Measurements from ENCODE around the gene PRICKLE4. TPM values are rescaled to one million over a fixed set of nuclear protein-coding genes. Genes with fewer than 3 reads are reported as not detected.

Gene PRICKLE4
- total RNA-seq, 1 donor = not detected

DNA sequence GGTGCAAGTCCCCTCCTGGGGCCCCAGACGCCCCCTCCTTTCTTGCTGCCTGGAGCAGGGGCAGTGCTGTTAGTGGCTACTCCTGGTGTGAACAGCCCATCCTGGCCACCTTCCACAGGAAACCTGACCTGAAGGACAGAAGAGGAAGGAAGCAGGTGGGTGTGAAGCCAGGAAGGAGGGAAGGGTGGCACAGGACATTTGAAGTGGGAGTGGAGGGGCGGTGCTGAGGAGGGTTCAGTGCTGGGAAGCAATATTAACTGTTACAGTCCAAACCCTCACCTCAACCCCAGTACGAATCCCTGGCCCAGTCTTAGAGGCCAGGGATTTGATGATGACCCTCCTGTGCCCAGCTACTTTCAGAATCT, 766 bp downstream of the PRICKLE4 start:
- H3K9me3 ChIP-seq (ENCODE audit: low read depth, low read length) = no peaks in the 10 kb centered on the region
- H4K20me1 ChIP-seq (ENCODE audit: insufficient read depth, low read length) = no peaks in the 10 kb centered on the region
- TF ChIP-seq, protein P1, sequence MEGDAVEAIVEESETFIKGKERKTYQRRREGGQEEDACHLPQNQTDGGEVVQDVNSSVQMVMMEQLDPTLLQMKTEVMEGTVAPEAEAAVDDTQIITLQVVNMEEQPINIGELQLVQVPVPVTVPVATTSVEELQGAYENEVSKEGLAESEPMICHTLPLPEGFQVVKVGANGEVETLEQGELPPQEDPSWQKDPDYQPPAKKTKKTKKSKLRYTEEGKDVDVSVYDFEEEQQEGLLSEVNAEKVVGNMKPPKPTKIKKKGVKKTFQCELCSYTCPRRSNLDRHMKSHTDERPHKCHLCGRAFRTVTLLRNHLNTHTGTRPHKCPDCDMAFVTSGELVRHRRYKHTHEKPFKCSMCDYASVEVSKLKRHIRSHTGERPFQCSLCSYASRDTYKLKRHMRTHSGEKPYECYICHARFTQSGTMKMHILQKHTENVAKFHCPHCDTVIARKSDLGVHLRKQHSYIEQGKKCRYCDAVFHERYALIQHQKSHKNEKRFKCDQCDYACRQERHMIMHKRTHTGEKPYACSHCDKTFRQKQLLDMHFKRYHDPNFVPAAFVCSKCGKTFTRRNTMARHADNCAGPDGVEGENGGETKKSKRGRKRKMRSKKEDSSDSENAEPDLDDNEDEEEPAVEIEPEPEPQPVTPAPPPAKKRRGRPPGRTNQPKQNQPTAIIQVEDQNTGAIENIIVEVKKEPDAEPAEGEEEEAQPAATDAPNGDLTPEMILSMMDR (IDR thresholded peaks at IDR 0.05; ENCODE audit: extremely low read depth, low read depth, low read length) = no peak
- DNase-seq (ENCODE audit: insufficient read length, low spot score, missing footprints) = peak; percentile 78
- no peak overlapping the region for H3K4me3 ChIP-seq (ENCODE audit: insufficient read depth, low read length)
- H3K27ac ChIP-seq (ENCODE audit: low read depth, low read length) = no peak overlapping the region
- H2AFZ ChIP-seq (ENCODE audit: low read length) = peak overlapping the region; percentile 84
- H3K79me2 ChIP-seq (ENCODE audit: insufficient read depth, low read length) = peaks cover 7% of the 10 kb centered on the region
- H3K27me3 ChIP-seq (ENCODE audit: insufficient read depth, low read length) = no peaks in the 10 kb centered on the region
- peaks cover 13% of the 10 kb centered on the region for H3K36me3 ChIP-seq (ENCODE audit: insufficient read depth, low read length)
- peaks cover 21% of the 10 kb centered on the region for H3K4me1 ChIP-seq (ENCODE audit: insufficient read depth, low read length)
- peak overlapping the region; percentile 89 for H3K4me2 ChIP-seq (ENCODE audit: insufficient read depth, low read length)

- H3K79me2 ChIP-seq (ENCODE audit: insufficient read depth, low read length) = peaks cover 12% of the 10 kb centered on the region
- no peaks in the 10 kb centered on the region for H4K20me1 ChIP-seq (ENCODE audit: insufficient read depth, low read length)
- no peak overlapping the region for H3K4me3 ChIP-seq (ENCODE audit: insufficient read depth, low read length)
- H3K4me1 ChIP-seq (ENCODE audit: insufficient read depth, low read length) = peaks cover 21% of the 10 kb centered on the region
- TF ChIP-seq, protein P1 (IDR thresholded peaks at IDR 0.05; ENCODE audit: extremely low read depth, low read depth, low read length) = no peak
- no peaks in the 10 kb centered on the region for H3K36me3 ChIP-seq (ENCODE audit: insufficient read depth, low read length)
- H3K9me3 ChIP-seq (ENCODE audit: low read depth, low read length) = no peaks in the 10 kb centered on the region
- H3K4me2 ChIP-seq (ENCODE audit: insufficient read depth, low read length) = no peak overlapping the region
- no peak overlapping the region for H2AFZ ChIP-seq (ENCODE audit: low read length)
- no peak overlapping the region for H3K27ac ChIP-seq (ENCODE audit: low read depth, low read length)
- DNase-seq (ENCODE audit: insufficient read length, low spot score, missing footprints) = peak; percentile 69
- H3K27me3 ChIP-seq (ENCODE audit: insufficient read depth, low read length) = no peaks in the 10 kb centered on the region
These were observed 2.7 kb downstream of the PRICKLE4 start for GRCh38 chr6:41783106-41783780.

GRCh38 chr6:41784581-41785171, 4.1 kb downstream of the PRICKLE4 start:
- Histone ChIP-seq H3K79me2 (ENCODE audit: insufficient read depth, low read length) (peaks cover 17% of the 10 kb centered on the region), H2AFZ (ENCODE audit: low read length) (no peak overlapping the region), H3K4me2 (ENCODE audit: insufficient read depth, low read length) (no peak overlapping the region), H3K4me1 (ENCODE audit: insufficient read depth, low read length) (peaks cover 13% of the 10 kb centered on the region), H4K20me1 (ENCODE audit: insufficient read depth, low read length) (no peaks in the 10 kb centered on the region), H3K36me3 (ENCODE audit: insufficient read depth, low read length) (peaks cover 9% of the 10 kb centered on the region), H3K27ac (ENCODE audit: low read depth, low read length) (no peak overlapping the region), H3K9me3 (ENCODE audit: low read depth, low read length) (no peaks in the 10 kb centered on the region), H3K27me3 (ENCODE audit: insufficient read depth, low read length) (no peaks in the 10 kb centered on the region), H3K4me3 (ENCODE audit: insufficient read depth, low read length) (no peak overlapping the region)
- DNase-seq (ENCODE audit: insufficient read length, low spot score, missing footprints) = peak; percentile 90
- TF ChIP-seq, protein P1 (IDR thresholded peaks at IDR 0.05; ENCODE audit: extremely low read depth, low read depth, low read length) = no peak

- H3K27ac ChIP-seq (ENCODE audit: low read depth, low read length) = no peak overlapping the region
- no peaks in the 10 kb centered on the region for H3K27me3 ChIP-seq (ENCODE audit: insufficient read depth, low read length)
- H4K20me1 ChIP-seq (ENCODE audit: insufficient read depth, low read length) = no peaks in the 10 kb centered on the region
- TF ChIP-seq, protein P1 (IDR thresholded peaks at IDR 0.05; ENCODE audit: extremely low read depth, low read depth, low read length) = no peak
- no peaks in the 10 kb centered on the region for H3K9me3 ChIP-seq (ENCODE audit: low read depth, low read length)
- H3K4me2 ChIP-seq (ENCODE audit: insufficient read depth, low read length) = no peak overlapping the region
- H3K4me3 ChIP-seq (ENCODE audit: insufficient read depth, low read length) = no peak overlapping the region
- peaks cover 20% of the 10 kb centered on the region for H3K79me2 ChIP-seq (ENCODE audit: insufficient read depth, low read length)
- H3K36me3 ChIP-seq (ENCODE audit: insufficient read depth, low read length) = peaks cover 15% of the 10 kb centered on the region
- no peak overlapping the region for H2AFZ ChIP-seq (ENCODE audit: low read length)
- DNase-seq (ENCODE audit: insufficient read length, low spot score, missing footprints) = no peak
- H3K4me1 ChIP-seq (ENCODE audit: insufficient read depth, low read length) = peaks cover 13% of the 10 kb centered on the region
These were observed 4.7 kb downstream of the PRICKLE4 start for GRCh38 chr6:41785254-41785653.
